ENCODE measurements around the gene BUD13. TPM values are rescaled to one million over a fixed set of nuclear protein-coding genes. Genes with fewer than 3 reads are reported as not detected.

The BUD13 gene
- total and polyA plus RNA-seq, 2 of the 4 experiments (the other 2 are of a cell fraction) = 11.2 to 14.0 TPM

DNA sequence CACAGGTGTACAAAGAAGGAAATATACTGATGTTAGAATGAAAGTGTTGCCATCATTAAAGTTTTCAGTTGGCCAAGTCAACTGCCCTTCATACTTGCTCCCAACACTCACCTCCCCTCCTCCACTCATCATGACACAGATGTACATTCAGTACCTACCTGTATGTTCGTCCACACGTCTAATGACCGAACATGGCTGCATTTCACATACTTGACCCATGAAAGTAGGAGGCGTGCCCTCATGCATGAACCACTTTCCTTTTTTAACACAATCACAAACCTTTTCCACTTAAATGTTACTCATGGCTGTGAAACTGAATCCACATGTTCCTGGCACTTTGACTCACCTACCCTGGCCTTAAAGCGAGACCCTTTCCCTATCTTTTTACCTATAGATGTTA lies 3.2 kb upstream of the BUD13 start:
- POLR2A ChIA-PET (ENCODE audit: unreplicated experiment) = no interaction called here
- Histone ChIP-seq H3K18ac (ENCODE audit: low read depth, low read length) (no peak overlapping the region), H3K9me1 (ENCODE audit: insufficient read depth, low read length) (peaks cover 5% of the 10 kb centered on the region; the same call in 1 of the 2 replicates), H3K23ac (ENCODE audit: low read depth, low read length) (no peak overlapping the region), H3K9me3 (ENCODE audit: control insufficient read depth, insufficient read depth, low read length) (no peaks in the 10 kb centered on the region), H3K79me1 (ENCODE audit: low read depth in 1 of 2, low read length in 2 of 2) (peaks cover 14 to 26% of the 10 kb centered on the region in 2 experiments), H2AFZ (replicated peaks; ENCODE audit: low read length, poor library complexity) (no peak overlapping the region), H3K9ac (ENCODE audit: low read depth, low read length) (no peak overlapping the region), H3K14ac (replicated peaks; ENCODE audit: low read depth, low read length) (no peak overlapping the region), H2AK5ac (ENCODE audit: low read depth, low read length) (no peak overlapping the region), H3K4me1 (ENCODE audit: control insufficient read depth, insufficient read depth, low read length) (peaks cover 5% of the 10 kb centered on the region), H3K56ac (ENCODE audit: extremely low read depth, insufficient read depth, low read length) (no peak overlapping the region), H3K27ac (ENCODE audit: insufficient read depth, low read length) (no peak overlapping the region), H2BK15ac (ENCODE audit: low read depth, low read length) (no peak overlapping the region), H3K27me3 (ENCODE audit: control insufficient read depth, insufficient read depth, low read length) (no peaks in the 10 kb centered on the region), H3K4me2 (ENCODE audit: low read depth, low read length) (no peak overlapping the region), H3K36me3 (ENCODE audit: control insufficient read depth, insufficient read depth, low read length) (peaks cover 19% of the 10 kb centered on the region), H4K5ac (ENCODE audit: low read depth, low read length) (no peak overlapping the region), H2BK20ac (ENCODE audit: low read depth, low read length) (no peak overlapping the region), H3K4ac (ENCODE audit: low read depth, low read length) (no peak overlapping the region), H2BK120ac (ENCODE audit: low read depth, low read length) (no peak overlapping the region), H2BK5ac (ENCODE audit: low read depth, low read length, poor library complexity, severe bottlenecking) (no peak overlapping the region), H3K4me3 (ENCODE audit: insufficient read depth, low read depth, low read length) (no peak overlapping the region), H4K91ac (ENCODE audit: insufficient read depth, low read depth, low read length) (no peak overlapping the region), H4K20me1 (ENCODE audit: insufficient read depth, low read length) (no peaks in the 10 kb centered on the region; the same call in 1 of the 2 replicates), H4K8ac (ENCODE audit: low read depth in 2 of 2, low read length in 2 of 2) (no peak overlapping the region), H2AK9ac (replicated peaks; ENCODE audit: low read depth, low read length, poor library complexity) (no peak overlapping the region)
- dilution Hi-C loops (cut with HindIII; ENCODE audit: low sequenced_read_pairs, unreplicated experiment) = no loop called here
- ATAC-seq (ENCODE audit: low read depth) = no peak
- 76% methylated on average over 4 of the region's 5 CpGs; no CpG with 5 or more reads in 1 of the 2 experiments for WGBS, 2 experiments (ENCODE audit: extremely low coverage in 2 of 2, insufficient read length in 1 of 2)
- CTCF ChIA-PET = no interaction called here
- no peak for DNase-seq
- intact Hi-C loops (cut with micrococcal nuclease) = no loop called here
- in situ Hi-C loops (cut with MboI; ENCODE audit: low sequenced_read_pairs) = no loop called here
- BruUV-seq (replicated peaks) = no TSS peak
- no peak for TF ChIP-seq SMC3 (IDR thresholded peaks at IDR 0.05; ENCODE audit: low read depth, low read length)
- TF ChIP-seq POLR2A (IDR thresholded peaks at IDR 0.05; ENCODE audit: low read depth, low read length) = no peak
- TF ChIP-seq MXI1 (IDR thresholded peaks at IDR 0.05; ENCODE audit: borderline replicate concordance, low read depth, low read length) = no peak
- TF ChIP-seq, protein P1, sequence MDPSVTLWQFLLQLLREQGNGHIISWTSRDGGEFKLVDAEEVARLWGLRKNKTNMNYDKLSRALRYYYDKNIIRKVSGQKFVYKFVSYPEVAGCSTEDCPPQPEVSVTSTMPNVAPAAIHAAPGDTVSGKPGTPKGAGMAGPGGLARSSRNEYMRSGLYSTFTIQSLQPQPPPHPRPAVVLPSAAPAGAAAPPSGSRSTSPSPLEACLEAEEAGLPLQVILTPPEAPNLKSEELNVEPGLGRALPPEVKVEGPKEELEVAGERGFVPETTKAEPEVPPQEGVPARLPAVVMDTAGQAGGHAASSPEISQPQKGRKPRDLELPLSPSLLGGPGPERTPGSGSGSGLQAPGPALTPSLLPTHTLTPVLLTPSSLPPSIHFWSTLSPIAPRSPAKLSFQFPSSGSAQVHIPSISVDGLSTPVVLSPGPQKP (IDR thresholded peaks at IDR 0.05; ENCODE audit: borderline replicate concordance, low read depth, low read length) = no peak
- no peak for TF ChIP-seq RAD21 (IDR thresholded peaks at IDR 0.05; ENCODE audit: low read length)
- TF ChIP-seq FOS (IDR thresholded peaks at IDR 0.05; ENCODE audit: low read depth, low read length) = no peak
- TF ChIP-seq BHLHE40 (IDR thresholded peaks at IDR 0.05; ENCODE audit: low read depth, low read length) = no peak
- TF ChIP-seq MAFK (IDR thresholded peaks at IDR 0.05; ENCODE audit: low read depth, low read length) = no peak
- no peak for TF ChIP-seq RFX5 (IDR thresholded peaks at IDR 0.05; ENCODE audit: low read depth, low read length)
- TF ChIP-seq, protein P2, sequence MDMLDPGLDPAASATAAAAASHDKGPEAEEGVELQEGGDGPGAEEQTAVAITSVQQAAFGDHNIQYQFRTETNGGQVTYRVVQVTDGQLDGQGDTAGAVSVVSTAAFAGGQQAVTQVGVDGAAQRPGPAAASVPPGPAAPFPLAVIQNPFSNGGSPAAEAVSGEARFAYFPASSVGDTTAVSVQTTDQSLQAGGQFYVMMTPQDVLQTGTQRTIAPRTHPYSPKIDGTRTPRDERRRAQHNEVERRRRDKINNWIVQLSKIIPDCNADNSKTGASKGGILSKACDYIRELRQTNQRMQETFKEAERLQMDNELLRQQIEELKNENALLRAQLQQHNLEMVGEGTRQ (IDR thresholded peaks at IDR 0.05; ENCODE audit: low read depth, low read length) = no peak

Measured in IMR-90 (cell line).